Parathyroid adenoma (tissue), 2 donors: ENCODE data around the gene NHERF2.

Experiments
- H2AFZ ChIP-seq: fragments of 300-600 bp; sonication (generic); one replicate; pipeline ENCODE4 v1.7.0; 2017; ENCODE audit warnings: antibody characterized with exemption, mild to moderate bottlenecking
- H3K27ac ChIP-seq: fragments of 300-600 bp; sonication (generic); one replicate; pipeline ENCODE4 v1.7.0; 2017
- H3K27me3 ChIP-seq: fragments of 300-600 bp; sonication (generic); one replicate; pipeline ENCODE4 v1.7.0; 2017; ENCODE audit warnings: low read length; ENCODE audit not compliant: control insufficient read depth, insufficient read depth
- H3K36me3 ChIP-seq: fragments of 300-600 bp; sonication (generic); one replicate; pipeline ENCODE4 v1.7.0; 2017; ENCODE audit warnings: low read length; ENCODE audit not compliant: control insufficient read depth, insufficient read depth
- H3K4me1 ChIP-seq: fragments of 300-600 bp; sonication (generic); one replicate; pipeline ENCODE4 v1.7.0; 2017; ENCODE audit warnings: control low read depth
- H3K4me2 ChIP-seq: fragments of 300-600 bp; sonication (generic); one replicate; pipeline ENCODE4 v1.7.0; 2017; ENCODE audit warnings: low read length
- H3K4me3 ChIP-seq: fragments of 300-600 bp; sonication (generic); one replicate; pipeline ENCODE4 v1.7.0; 2017; ENCODE audit warnings: low read depth, low read length
- H3K79me2 ChIP-seq: fragments of 300-600 bp; sonication (generic); one replicate; pipeline ENCODE4 v1.7.0; 2017; ENCODE audit warnings: control low read depth
- H3K9ac ChIP-seq: fragments of 300-600 bp; sonication (generic); one replicate; pipeline ENCODE4 v1.7.0; 2017; ENCODE audit warnings: mild to moderate bottlenecking
- H3K9me3 ChIP-seq: fragments of 300-600 bp; sonication (generic); one replicate; pipeline ENCODE4 v1.7.0; 2017; ENCODE audit warnings: low read length; ENCODE audit not compliant: control insufficient read depth
- TF ChIP-seq, protein P1 (sequence below): fragments of 300-600 bp; sonication (generic); IDR thresholded peaks from one replicate; pipeline ENCODE4 v1.7.0; 2017; ENCODE audit warnings: antibody characterized with exemption, mild to moderate bottlenecking
- donor health status: primary hyperparathyroidism.

Gene NHERF2

GRCh38 chr16:2053211-2053610, 26.5 kb downstream of the NHERF2 start:
- H3K27ac ChIP-seq, result no peak overlapping the region
- H3K4me2 ChIP-seq, result no peak overlapping the region
- H3K9ac ChIP-seq, result no peak overlapping the region
- H3K36me3 ChIP-seq, result no peaks in the 10 kb centered on the region
- H3K4me3 ChIP-seq, result no peak overlapping the region
- peaks cover 29% of the 10 kb centered on the region for H3K79me2 ChIP-seq
- peaks cover 5% of the 10 kb centered on the region for H3K4me1 ChIP-seq
- no peaks in the 10 kb centered on the region for H3K9me3 ChIP-seq
- no peak overlapping the region for H2AFZ ChIP-seq
- TF ChIP-seq, protein P1, sequence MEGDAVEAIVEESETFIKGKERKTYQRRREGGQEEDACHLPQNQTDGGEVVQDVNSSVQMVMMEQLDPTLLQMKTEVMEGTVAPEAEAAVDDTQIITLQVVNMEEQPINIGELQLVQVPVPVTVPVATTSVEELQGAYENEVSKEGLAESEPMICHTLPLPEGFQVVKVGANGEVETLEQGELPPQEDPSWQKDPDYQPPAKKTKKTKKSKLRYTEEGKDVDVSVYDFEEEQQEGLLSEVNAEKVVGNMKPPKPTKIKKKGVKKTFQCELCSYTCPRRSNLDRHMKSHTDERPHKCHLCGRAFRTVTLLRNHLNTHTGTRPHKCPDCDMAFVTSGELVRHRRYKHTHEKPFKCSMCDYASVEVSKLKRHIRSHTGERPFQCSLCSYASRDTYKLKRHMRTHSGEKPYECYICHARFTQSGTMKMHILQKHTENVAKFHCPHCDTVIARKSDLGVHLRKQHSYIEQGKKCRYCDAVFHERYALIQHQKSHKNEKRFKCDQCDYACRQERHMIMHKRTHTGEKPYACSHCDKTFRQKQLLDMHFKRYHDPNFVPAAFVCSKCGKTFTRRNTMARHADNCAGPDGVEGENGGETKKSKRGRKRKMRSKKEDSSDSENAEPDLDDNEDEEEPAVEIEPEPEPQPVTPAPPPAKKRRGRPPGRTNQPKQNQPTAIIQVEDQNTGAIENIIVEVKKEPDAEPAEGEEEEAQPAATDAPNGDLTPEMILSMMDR, result no peak
- H3K27me3 ChIP-seq, result no peaks in the 10 kb centered on the region

GRCh38 chr16:2053897-2054296, 27.2 kb downstream of the NHERF2 start:
- Histone ChIP-seq H3K9me3 (no peaks in the 10 kb centered on the region), H2AFZ (no peak overlapping the region), H3K4me1 (peaks cover 1% of the 10 kb centered on the region), H3K27me3 (no peaks in the 10 kb centered on the region), H3K79me2 (peaks cover 22% of the 10 kb centered on the region), H3K27ac (no peak overlapping the region), H3K4me2 (no peak overlapping the region), H3K9ac (no peak overlapping the region), H3K36me3 (no peaks in the 10 kb centered on the region), H3K4me3 (no peak overlapping the region)
- TF ChIP-seq, protein P1, result no peak

GRCh38 chr16:2054543-2055245, 28.0 kb downstream of the NHERF2 start:
- Histone ChIP-seq H3K27ac (no peak overlapping the region), H2AFZ (no peak overlapping the region), H3K4me2 (no peak overlapping the region), H3K9me3 (no peaks in the 10 kb centered on the region), H3K27me3 (no peaks in the 10 kb centered on the region), H3K79me2 (peaks cover 17% of the 10 kb centered on the region), H3K36me3 (no peaks in the 10 kb centered on the region), H3K4me3 (no peak overlapping the region), H3K9ac (no peak overlapping the region), H3K4me1 (no peaks in the 10 kb centered on the region)
- TF ChIP-seq, protein P1, result no peak

GRCh38 chr16:2056077-2056476, 29.4 kb downstream of the NHERF2 start:
- no peaks in the 10 kb centered on the region for H3K4me1 ChIP-seq
- H2AFZ ChIP-seq, result no peak overlapping the region
- peaks cover 9% of the 10 kb centered on the region for H3K79me2 ChIP-seq
- no peak overlapping the region for H3K27ac ChIP-seq
- H3K9ac ChIP-seq, result no peak overlapping the region
- TF ChIP-seq, protein P1, result no peak
- H3K36me3 ChIP-seq, result no peaks in the 10 kb centered on the region
- H3K4me2 ChIP-seq, result no peak overlapping the region
- no peak overlapping the region for H3K4me3 ChIP-seq
- H3K27me3 ChIP-seq, result no peaks in the 10 kb centered on the region
- H3K9me3 ChIP-seq, result no peaks in the 10 kb centered on the region
